HG03108 (cell line): ENCODE measurements around the gene FAM131A.
"Not testable (repeated sequence)": the region's sequence is repeated elsewhere in the genome, so short reads cannot be mapped to it uniquely, and the experiment has no call there.

Source experiments
- ATAC-seq: cut with Tn5 transposase; IDR thresholded peaks from one replicate; pipeline ENCODE4 v1.9.1; 2021; ENCODE audit warnings: moderate library complexity; ENCODE audit not compliant: unreplicated experiment

Gene FAM131A

GRCh38 chr3:184338511-184338945 is 1.1 kb downstream of the FAM131A start:
- no peak for ATAC-seq

- ATAC-seq = no peak
These were observed 1.6 kb downstream of the FAM131A start for GRCh38 chr3:184339001-184339400.

DNA sequence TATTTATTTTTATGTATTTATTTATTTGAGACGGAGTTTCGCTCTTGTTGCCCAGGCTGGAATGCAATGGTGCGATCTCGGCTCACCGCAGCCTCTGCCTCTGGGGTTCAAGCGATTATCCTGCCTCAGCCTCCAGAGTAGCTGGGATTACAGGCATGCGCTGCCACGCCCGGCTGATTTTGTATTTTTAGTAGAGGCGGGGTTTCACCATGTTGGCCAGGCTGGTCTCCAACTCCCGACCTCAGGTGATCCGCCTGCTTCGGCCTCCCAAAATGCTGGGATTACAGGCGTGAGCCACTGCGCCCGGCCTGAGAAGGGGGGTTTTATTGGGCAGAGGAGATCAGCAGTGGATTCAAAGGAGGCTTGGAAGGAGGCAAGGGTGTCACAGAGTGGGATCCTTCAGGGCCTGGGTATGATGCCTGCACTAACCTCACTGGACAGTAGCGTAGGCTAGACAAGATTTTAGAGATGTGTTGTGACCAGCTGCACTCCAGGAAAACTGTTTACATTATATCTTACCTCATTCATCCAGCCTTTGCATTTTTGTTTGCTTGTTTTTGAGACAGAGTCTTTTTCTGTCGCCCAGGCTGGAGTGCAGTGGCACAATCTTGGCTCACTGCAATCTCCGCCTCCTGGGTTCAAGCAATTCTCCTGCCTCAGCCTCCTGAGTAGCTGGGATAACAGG is 2.2 kb downstream of the FAM131A start:
- ATAC-seq = not testable (repeated sequence)

- ATAC-seq = no peak
These were observed 4.5 kb downstream of the FAM131A start for GRCh38 chr3:184341925-184342324.

DNA sequence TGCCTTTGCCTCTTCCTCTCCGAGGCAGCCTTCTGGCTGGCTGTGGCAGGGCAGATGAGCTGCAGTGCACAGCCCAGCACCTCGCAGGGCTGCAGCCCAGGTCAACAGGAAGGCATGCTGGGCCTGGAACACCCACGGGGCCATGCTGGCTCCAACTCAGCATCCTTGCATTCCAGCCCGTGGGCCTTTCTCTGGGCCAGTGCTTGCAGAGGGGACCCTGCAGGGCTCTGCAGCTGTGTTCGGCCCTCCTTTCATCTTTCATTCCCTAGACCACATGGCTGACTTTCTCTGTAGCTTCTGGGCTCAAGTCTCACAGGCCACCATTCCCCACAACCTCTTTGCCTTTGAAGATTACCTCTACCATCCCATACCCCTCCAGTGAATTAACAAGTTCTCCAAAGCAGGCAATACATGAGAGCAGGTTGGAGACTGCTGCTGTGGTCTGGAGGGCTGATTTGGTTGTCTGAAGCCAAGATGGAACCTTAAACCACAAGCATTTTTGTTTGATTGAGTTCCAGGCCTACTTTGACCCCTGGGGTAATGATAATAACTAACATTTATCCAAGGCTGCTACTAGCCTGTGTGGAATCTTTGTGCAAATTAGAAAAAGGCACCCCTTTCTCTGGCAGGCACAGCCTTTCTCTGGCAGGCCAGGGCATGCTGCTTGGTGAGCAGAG is 5.9 kb downstream of the FAM131A start:
- no peak for ATAC-seq

DNA sequence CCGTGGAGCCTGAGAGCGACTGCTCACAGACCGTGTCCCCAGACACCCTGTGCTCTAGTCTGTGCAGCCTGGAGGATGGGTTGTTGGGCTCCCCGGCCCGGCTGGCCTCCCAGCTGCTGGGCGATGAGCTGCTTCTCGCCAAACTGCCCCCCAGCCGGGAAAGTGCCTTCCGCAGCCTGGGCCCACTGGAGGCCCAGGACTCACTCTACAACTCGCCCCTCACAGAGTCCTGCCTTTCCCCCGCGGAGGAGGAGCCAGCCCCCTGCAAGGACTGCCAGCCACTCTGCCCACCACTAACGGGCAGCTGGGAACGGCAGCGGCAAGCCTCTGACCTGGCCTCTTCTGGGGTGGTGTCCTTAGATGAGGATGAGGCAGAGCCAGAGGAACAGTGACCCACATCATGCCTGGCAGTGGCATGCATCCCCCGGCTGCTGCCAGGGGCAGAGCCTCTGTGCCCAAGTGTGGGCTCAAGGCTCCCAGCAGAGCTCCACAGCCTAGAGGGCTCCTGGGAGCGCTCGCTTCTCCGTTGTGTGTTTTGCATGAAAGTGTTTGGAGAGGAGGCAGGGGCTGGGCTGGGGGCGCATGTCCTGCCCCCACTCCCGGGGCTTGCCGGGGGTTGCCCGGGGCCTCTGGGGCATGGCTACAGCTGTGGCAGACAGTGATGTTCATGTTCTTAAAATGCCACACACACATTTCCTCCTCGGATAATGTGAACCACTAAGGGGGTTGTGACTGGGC is 7.3 kb downstream of the FAM131A start:
- ATAC-seq = no peak

DNA sequence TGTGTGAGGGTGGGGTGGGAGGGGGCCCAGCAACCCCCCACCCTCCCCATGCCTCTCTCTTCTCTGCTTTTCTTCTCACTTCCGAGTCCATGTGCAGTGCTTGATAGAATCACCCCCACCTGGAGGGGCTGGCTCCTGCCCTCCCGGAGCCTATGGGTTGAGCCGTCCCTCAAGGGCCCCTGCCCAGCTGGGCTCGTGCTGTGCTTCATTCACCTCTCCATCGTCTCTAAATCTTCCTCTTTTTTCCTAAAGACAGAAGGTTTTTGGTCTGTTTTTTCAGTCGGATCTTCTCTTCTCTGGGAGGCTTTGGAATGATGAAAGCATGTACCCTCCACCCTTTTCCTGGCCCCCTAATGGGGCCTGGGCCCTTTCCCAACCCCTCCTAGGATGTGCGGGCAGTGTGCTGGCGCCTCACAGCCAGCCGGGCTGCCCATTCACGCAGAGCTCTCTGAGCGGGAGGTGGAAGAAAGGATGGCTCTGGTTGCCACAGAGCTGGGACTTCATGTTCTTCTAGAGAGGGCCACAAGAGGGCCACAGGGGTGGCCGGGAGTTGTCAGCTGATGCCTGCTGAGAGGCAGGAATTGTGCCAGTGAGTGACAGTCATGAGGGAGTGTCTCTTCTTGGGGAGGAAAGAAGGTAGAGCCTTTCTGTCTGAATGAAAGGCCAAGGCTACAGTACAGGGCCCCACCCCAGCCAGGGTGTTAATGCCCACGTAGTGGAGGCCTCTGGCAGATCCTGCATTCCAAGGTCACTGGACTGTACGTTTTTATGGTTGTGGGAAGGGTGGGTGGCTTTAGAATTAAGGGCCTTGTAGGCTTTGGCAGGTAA is 8.1 kb downstream of the FAM131A start:
- ATAC-seq = no peak

- no peak for ATAC-seq
These were observed 9.2 kb downstream of the FAM131A start for GRCh38 chr3:184346480-184347190.

DNA sequence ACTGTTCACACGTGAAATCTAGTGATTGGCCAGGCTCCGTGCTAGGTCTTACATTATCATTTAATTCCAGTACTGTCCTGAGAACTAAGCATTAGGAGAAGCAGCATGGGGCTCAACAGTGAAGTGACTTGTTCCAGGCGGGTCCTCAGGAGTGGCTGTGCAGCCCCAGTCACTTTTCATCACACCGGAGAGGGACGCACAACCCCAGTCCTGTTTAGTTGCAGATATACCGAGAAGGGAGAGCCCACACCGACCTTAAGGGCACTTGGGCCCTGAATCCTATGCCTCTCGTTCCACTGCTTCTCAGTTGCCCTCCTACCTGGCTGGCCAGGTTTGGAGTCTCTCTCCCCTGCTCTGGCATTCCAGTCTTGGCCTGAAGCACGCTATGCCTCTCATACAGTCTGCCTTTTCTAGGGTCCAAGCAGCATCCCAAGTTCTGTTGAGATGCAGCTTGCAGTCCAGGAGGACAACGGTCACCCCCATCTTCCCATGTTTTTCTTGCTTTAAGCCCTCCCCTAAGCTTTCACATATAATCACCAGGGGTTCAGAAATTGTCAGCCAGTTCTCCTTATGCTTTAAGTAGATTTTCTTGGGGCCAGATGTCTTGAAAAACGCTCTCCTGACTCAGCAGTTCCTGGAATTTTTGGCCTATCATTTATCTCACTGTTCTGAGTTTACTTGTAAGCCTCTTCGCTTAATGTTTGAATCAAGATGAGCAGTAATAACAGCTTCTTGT is 10.1 kb downstream of the FAM131A start:
- no peak for ATAC-seq

DNA sequence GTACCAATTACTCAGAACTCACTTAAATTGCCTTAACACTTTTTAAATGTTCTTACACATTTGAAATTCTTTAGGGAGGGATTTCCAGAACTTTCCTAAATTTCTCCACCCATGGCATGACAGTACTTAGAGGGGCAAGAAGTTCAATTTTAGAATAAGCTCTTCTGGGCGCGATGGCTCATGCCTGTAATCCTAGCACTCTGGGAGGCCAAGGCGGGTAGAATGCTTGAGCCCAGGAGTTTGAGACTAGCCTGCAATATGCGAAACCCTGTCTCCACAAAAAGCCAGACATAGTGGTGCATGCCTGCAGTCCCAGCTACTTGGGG is 10.6 kb downstream of the FAM131A start:
- no peak for ATAC-seq

DNA sequence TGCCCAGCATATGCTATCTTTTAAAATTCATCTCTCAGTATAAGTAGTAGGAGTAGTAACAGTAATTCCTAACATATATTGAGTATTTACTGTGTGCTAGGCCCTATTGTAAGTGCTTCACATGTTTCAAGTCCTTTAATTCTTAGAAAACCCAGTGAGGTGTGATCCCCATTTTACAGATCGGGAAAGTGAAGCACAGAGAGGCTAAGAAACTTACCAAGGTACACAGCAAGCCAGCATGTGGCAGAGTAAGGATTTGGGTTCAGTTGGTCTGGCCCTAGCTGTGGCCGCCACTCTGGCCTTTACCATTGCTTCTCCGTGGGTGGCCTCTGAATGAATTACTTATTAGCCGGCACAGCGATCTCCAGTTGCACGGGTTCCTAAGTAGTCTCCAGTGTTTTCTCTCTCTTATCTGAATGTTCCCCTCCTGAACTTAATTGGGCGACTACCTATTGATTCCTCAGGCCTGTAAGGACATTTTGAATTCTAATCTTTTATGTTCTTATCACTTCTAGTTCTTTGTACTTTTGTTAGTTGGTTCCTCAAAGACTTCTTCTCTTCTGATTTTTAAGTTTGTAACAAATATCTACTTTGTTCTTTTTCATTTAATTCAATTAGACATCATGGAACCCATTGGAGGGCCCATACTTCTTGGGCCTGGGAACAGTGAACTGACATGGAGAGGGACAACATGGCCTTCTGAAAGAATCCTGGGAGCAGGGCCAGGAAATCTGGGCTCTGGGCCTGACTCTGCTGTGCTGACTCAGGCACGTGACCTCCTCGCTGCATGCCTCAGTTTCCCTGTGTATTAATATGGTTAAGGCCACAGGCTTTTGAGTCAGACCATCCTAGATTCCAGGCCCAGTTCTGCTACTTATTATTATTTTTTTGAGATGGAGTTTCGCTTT is 12.4 kb downstream of the FAM131A start:
- no peak for ATAC-seq

- no peak for ATAC-seq
These were observed 13.2 kb downstream of the FAM131A start for GRCh38 chr3:184350618-184351017.

DNA sequence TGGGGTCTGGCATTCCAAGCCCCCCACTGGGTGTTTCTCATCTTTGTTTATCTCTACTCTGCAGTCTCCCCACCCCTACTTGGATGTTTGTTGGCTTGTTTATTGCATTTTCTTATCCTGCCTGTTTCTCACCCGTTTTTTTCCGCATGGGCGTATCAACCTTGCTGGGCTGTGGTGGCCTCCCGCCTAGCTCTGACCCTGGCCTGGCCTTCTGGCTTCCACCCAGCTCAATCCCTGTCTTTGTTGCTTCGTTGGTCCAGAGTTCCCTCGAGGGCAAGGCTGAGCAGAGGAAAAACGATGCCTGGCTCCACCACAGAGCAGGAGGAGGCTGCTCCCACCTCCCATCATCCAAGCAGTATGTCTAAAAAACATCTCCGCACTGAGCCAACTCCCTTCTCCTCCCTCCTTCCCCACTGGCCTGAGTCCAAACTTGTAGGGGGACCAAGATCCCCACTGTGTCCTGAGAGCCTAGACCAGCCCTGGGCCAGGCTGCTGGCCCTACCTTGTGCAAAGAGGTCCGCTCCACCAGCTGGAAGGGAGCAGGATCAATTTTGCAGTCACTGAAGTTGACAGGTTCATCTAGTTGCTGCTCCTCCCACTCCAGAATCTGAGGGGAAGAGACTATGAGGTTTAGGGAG is 14.2 kb downstream of the FAM131A start:
- ATAC-seq = no peak

DNA sequence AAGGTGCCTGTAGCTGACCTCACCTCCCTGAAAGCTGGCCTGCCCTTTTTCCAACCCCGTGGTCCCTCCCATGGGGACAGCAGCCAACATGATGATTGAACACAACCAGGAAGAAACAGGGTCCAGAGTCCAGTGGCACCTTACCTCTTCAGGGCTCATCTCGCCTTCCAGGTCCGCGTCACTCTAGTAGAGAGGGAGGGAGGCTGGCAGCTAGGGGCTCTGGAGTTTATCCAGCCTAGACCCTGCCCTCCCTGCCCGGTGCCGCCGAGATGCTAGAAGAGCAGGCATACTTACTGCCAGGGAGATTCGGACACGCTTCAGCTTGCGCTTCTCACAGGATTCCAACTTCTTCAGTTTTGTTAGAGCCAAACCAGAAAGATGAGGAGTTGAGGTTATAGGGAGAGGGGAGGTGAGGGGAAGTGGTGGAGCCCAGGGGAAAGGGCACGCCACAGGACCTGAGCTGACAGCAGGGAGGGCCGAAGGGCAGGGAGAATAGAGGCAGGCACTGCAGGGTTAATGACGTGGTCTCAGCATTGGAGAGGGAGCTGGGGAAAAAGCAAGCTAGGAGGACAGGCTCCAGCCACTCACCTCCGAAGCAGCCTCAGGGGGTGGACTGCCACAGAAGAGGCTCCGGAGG is 14.9 kb downstream of the FAM131A start:
- ATAC-seq = no peak

DNA sequence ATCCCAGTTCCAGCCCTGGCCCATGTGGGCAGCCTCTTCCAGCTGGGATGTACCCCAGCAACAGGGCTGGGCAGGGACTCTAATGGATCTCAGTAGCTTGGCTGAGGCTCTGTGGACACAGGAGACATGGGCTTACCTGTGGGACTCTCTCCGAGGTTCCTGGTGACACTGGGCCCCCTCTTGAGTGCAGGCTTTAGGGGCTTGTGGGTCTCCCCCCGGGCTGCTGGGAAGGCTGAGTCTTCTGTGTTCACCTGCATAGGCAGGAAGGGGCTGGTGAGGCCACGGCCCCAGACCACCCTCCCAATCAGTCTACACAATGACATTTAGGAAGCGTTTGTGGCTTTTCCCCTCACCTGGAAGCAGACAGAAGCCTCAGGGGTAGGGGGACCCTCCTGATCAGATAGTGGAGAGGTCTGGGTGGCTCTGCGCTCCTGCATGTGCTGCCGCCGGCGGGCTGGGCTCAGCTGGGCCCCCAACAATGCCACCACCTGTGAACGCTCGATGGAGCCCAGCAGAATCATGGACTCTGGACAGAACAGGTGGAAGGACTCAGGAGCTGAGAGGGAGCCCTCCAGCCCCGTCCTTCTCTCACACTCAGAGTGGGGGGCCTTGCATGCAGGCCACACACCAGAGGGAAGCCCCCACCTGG is 15.6 kb downstream of the FAM131A start:
- no peak for ATAC-seq

GRCh38 chr3:184353546-184353941 is 16.1 kb downstream of the FAM131A start:
- ATAC-seq = no peak

DNA sequence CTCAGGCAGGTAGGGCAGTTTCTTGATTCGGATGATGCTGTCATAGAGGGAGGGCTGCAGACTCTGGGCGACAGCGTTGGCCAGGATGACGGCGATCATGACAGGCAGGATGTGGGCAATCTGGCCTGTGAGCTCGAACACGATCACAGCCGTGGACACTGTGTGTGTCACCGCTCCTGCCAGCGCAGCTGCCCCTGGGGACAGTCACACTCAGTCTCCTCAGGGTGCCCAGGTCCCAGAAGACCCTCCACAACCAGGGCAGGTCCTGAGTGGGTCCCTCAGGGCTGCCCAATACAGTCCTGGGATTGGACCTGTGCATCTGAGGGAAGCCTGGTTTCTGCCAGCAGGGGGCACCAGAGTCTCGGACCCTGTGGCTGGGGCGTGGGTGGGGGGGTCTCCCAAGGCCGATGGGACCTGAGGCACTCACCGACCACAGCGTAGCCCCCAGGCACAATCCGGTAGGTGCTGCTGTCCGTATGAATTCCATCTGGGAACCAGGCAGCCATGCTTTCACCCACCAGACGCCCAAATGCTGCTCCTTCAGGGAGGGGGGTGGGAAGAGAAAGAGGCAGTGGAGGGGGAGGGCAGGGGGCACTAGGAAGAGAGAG is 16.8 kb downstream of the FAM131A start:
- ATAC-seq = no peak
